Measurements from ENCODE around the gene MPL.

- TF ChIP-seq POLR2AphosphoS5 (IDR thresholded peaks at IDR 0.05) (no peak), CTCF (IDR thresholded peaks at IDR 0.05 in 8 of 11, conservative IDR thresholded peaks at IDR 0.05 in 3 of 11) (no peak)
Measured at GRCh38 chr1:43354936-43355335, 17.3 kb downstream of the MPL start.

Data from spleen (tissue), 7 donors.